GM23248 (cell line): Measurements from ENCODE around the gene CR1.

ENCODE experiments used
- EZH2 ChIP-seq: fragments of 200-600 bp; sonication (generic); IDR thresholded peaks from 2 replicates; pipeline ENCODE4 v1.6.1; 2018; ENCODE audit warnings: antibody characterized with exemption, mild to moderate bottlenecking; ENCODE audit not compliant: insufficient read depth, poor library complexity, severe bottlenecking
- EZH2phosphoT487 ChIP-seq: fragments of 200-600 bp; sonication (generic); IDR thresholded peaks from 2 replicates; pipeline ENCODE4 v1.6.1; 2018; ENCODE audit warnings: antibody characterized with exemption, moderate library complexity, mild to moderate bottlenecking, low read depth; ENCODE audit not compliant: insufficient read depth

DNA sequence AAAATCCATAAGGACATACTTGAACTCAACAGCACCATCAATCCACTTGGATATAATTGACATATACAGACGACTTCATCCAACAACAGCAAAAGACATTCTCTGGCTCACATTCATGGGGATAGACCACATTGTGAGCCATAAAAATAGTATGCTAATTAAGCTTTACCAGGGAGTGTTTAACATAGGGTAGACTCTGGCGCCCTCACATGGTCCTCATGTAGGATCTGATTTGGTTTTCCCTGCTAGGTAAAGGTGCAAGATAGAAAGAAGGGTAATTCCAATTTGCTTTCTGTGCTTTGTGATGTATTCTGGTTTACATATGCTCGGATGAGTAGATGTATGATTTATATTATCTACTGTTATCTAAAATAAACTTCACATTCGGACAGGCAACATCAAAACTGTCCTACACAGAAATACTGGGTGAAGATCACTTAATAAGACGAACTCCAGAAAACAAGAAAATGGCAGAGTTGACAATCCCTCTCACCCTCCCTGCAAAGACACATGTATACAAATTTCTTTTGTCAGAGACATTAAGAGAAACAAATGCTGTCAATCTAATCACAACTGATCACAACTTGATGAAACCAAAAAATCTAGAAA is 176.7 kb downstream of the CR1 start:
- no peak for TF ChIP-seq EZH2
- no peak for TF ChIP-seq EZH2phosphoT487
